ENCODE results near the gene KAT14.
"Not testable (repeated sequence)": the region's sequence is repeated elsewhere in the genome, so short reads cannot be mapped to it uniquely, and the experiment has no call there.

KAT14 gene

GRCh38 chr20:18156045-18156444, 18.4 kb downstream of the KAT14 start:
- no peak for DNase-seq

- no peak for DNase-seq
These were observed 26.7 kb downstream of the KAT14 start for GRCh38 chr20:18164356-18164755.

GRCh38 chr20:18165553-18165952, 27.9 kb downstream of the KAT14 start:
- DNase-seq: no peak

DNA sequence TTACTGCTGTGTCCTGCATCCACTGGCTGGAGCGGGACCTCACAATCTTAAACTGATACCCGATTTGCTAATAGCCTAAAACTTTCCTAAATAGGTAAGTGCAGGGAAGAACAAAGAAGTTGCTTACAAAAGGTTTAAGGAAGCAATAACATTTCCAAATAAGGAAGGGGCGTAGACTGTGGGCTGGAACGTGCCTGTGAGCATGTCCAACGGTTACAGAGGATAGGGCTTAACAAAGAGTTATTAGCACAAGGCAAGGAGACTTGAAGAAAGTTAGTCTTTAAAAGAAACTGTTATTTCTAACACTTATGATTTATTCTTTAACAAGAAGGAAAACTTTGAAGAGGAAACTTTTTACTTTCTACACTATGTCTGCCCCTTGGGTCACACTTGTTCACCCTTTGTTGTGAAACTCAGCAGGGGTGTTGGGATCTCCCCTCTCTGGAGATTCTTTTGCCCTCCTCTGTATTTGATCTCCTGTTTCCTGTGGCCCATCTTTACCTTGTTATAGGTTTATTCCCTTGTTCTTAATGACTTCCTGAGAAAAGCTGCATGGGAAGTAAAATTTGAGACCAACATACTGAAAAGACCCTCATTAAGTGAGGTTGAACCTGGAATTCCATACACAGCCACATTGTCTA, 28.7 kb downstream of the KAT14 start:
- no peak for DNase-seq

GRCh38 chr20:18166950-18167349, 29.3 kb downstream of the KAT14 start:
- DNase-seq: no peak

DNA sequence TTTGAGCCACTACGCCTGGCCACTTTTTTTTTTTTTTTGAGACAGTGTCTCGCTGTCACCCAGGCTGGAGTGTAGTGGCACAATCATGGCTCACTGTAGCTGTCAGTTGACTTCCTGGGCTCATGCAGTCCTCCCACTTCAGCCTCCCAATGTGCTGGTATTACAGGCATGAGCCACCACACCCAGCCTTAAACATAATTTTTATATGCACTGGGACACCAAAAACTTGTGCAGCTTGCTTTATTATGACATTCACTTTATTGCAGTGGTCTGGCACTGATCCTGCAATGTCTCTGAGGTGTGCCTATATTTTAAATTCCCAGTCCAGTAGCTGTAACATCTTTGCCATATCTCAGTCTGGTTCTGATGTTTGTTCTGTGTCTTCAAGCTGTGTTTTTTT, 34.7 kb downstream of the KAT14 start:
- no peak for DNase-seq

DNA sequence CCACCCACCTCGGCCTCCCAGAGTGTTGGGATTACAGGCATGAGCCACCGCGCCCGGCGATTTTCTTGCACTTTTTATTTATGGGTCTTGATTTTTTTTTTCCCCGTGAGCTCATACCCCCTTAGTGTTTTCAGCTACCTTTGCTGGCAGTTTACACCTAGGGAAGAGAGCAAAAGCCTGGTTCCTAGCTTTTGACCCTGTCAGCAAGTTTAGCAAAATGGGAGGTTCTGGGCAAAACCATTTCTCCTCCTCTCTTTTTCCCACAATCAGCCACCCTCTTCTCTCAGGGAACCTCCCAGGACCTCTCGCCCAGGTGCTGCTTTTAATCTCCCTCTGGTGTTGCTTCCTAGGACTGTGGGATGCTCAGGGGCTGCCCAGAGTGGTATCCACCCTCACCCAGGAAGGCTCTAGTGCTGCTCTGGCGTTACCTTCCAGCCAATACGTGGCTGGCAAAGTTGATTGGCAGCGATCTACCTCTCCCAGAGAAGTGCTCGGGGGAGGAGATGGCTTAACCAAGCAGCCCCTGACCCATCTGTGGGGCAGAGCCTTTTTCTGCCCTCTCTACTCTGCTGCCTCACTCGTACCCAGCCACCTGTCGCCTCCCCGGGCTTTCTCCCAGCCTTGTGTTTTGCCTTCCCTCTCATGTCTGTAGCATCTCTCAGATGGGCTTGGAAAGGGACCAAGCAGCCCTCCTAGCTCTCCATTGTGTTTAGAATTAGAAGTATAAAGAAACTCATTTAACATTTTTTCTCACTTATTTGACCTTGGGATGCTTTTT, 37.4 kb downstream of the KAT14 start:
- DNase-seq: no peak

GRCh38 chr20:18176318-18176785, 38.7 kb downstream of the KAT14 start:
- no peak for DNase-seq

DNA sequence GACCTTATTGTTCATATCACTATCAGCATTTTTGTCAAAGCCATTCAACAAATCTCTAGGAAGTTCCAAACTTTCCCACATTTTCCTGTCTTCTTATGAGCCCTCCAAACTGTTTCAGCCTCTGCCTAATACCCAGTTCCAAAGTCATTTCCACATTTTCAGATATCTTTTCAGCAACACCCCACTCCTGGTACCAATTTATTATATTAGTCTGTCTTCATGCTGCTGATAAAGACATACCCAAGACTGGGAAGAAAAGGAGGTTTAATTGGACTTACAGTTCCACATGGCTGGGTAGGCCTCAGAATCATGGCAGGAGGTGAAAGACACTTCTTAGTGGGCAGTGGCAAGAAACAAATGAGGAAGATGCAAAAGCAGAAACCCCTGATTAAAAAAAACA, 42.7 kb downstream of the KAT14 start:
- not testable (repeated sequence) for DNase-seq

- no peak for DNase-seq
These were observed 43.2 kb downstream of the KAT14 start for GRCh38 chr20:18180815-18181214.

GRCh38 chr20:18187020-18187419, 49.4 kb downstream of the KAT14 start:
- DNase-seq: no peak

GRCh38 chr20:18188434-18188833, 50.8 kb downstream of the KAT14 start:
- no peak for DNase-seq

DNA sequence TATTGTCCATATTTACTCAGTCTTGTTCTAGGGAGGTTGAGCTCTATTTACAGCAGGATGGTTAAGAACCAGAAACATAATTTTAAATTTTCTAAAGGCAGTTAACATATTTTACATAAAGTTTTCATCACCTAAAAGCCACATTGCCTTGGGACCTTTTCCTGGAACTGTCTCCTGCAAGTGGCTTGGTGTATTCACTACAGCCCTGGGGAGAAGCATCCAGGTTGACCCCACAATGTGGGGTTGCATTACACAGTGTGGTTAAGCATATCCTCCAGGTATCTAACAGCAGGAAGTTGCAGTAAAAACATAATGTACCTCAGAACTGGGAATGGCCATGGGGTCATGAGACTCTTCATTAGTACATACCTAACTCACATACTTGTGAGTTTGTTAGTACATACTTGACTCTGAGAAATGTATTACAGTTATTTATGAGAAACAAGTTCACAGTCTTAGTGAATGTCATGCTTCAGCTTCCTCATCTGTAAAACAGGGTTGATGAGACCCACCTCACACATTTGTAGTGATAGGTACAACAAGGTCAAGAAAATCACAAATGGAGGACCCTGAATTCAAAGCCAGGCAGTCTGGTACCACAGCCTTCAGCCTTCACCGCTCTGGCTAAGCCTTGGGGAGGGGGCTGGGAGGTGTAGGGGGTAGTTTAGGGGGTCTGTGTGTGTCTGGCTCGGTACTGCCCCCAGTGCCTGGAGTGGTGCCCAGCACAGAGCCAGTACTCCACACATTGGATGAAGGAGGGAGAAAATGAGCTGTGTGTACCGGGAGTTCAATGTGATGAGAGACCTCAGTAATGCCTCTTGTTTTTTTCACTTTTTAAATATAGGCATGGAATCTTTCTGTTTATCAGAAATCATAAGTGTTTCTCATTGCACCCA, 52.9 kb downstream of the KAT14 start:
- DNase-seq: no peak

GRCh38 chr20:18191306-18191705, 53.6 kb downstream of the KAT14 start:
- no peak for DNase-seq

- not testable (repeated sequence) for DNase-seq
These were observed 56.8 kb downstream of the KAT14 start for GRCh38 chr20:18194461-18194860.

DNA sequence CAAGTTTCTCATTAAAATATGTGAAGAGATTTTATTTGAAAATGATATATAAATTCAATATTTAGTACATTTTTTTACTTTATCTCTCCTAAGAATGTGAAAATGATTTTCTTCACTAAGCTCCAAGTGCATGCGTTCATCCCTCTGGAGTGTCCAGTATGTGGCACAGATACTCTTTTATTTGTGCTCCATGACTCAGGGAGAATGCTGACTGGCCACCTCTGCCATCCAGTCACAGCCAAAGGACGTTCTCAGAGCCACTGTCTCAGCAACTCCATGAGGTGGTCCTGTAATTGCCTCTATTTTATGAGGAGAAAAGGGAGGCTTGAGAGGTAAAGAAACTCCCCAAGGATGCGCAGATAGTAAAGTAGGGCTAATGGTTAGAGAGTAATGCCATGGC, 58.3 kb downstream of the KAT14 start:
- DNase-seq: no peak

DNA sequence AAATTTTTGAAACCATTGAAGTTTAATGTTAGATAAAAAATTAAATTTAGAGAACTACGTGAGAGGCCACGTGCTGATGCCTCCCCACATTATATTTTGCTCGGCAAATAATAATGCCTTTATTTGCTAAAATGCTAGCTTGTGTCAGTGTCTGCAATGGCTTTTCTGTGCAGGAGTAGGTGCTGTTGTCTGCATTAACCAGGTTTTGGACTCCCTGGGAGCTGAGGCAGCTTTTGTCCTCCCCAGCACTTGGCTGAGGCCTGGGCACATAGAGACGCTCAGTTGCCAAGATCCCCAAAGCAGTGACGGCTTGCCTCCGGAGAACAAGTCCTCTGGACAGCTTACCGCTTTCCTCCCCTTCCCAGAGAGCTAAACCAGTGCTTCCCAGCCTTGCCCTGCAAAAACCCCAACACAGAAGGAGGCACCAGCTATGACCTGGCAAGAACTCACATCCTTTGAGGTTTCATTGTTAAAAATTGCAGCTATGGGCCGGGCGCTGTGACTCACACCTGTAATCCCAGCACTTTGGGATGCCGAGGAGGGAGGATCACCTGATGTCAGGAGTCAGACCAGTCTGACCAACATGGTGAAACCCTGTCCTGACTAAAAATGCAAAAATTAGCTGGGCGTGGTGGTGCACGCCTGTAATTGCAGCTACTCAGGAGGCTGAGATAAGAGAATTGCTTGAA, 59.9 kb downstream of the KAT14 start:
- DNase-seq: no peak

- DNase-seq: no peak
These were observed 65.3 kb downstream of the KAT14 start for GRCh38 chr20:18202966-18203365.

- not testable (repeated sequence) for DNase-seq
These were observed 66.0 kb downstream of the KAT14 start for GRCh38 chr20:18203700-18204099.

DNA sequence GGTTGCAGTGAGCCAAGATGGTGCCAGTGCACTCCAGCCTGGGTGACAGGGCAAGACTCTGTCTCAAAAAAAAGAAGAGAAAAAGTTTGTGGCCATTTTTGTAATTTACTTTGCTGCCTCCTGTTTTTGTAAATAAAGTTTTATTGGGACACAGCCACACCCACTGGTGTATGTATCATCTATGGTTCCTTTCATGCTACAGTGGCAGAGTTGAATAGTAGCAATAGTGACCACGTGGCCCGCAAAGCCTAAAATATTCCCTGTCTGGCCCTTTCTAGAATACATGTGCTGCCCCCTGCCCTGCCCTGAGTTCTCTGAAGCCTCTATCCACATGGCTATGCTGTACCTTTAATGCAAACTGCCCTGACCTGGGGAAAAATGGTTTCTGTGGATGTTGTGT, 75.3 kb downstream of the KAT14 start:
- DNase-seq: no peak

- no peak for DNase-seq
These were observed 77.9 kb downstream of the KAT14 start for GRCh38 chr20:18215566-18215965.

DNA sequence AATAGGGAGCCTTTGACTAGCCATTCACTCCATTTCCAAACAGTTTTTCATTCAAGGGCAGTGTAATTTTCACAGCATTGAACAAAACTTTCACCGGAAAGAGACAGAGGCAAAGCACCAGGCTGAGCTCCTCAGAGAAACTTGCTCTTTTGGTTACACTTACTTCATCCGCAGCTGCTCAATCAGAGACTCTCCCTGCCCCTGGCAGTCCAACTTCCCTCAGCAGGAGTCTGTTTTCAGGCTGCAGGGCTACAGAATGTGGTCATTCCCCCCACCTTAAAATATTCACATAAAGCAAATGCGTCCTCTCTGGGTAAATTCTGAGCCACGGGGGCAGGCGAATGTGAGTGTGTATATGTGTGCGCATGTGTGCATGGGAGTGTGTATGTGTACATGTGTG, 80.6 kb downstream of the KAT14 start:
- DNase-seq: no peak

DNA sequence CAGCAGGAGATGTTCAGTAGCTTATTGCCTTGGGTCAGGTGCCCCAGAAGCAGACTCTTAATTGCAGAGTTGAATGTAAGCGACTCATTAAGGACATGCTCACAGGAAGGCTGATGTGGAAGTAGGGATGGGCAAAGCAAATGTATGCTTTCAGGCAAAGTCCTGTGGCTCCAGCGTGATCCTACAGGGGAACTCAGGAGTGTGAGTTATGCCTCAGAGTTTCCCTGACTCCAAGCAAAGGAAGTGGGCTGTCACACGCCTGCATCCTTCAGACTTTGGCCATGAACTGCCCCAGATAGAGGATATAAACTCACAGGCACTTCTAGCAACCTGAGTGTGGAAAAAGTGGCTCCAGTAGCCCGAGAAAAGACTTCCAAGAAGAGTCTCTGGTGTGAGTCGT, 85.7 kb downstream of the KAT14 start:
- DNase-seq: no peak

Measured in right forelimb (tissue), 1 donor.